Astrocyte of the spinal cord (primary cell): ENCODE measurements around the gene NEU1.
"Not testable (repeated sequence)": the region's sequence is repeated elsewhere in the genome, so short reads cannot be mapped to it uniquely, and the experiment has no call there.

Source experiments
- DNase-seq: peaks from one replicate; pipeline ENCODE4 v3.0.0; 2011; ENCODE audit warnings: low read depth, low spot score
- H3K4me3 ChIP-seq: 2 replicates; pipeline ENCODE4 v1.5.1; 2011; ENCODE audit warnings: low read depth, mild to moderate bottlenecking, low read length, moderate library complexity
- CTCF ChIP-seq: IDR thresholded peaks from 2 replicates; pipeline ENCODE4 v1.5.1; 2012; ENCODE audit warnings: low read depth, mild to moderate bottlenecking, low read length, inconsistent platforms
- in situ Hi-C: cut with HindIII; loops from 2 replicates; pipeline ENCODE4 v1.10.0; 2017; ENCODE audit warnings: low sequenced_read_pairs

Gene NEU1

GRCh38 chr6:31842053-31842452 is 20.6 kb downstream of the NEU1 start:
- TF ChIP-seq CTCF, result no peak
- no peak overlapping the region for H3K4me3 ChIP-seq
- in situ Hi-C loops, result no loop called here
- no peak for DNase-seq

GRCh38 chr6:31839779-31840126 is 22.9 kb downstream of the NEU1 start:
- DNase-seq, in situ Hi-C loops, H3K4me3 ChIP-seq: not testable (repeated sequence)

GRCh38 chr6:31838968-31839367 is 23.7 kb downstream of the NEU1 start:
- in situ Hi-C loops, result no loop called here
- no peak for DNase-seq
- TF ChIP-seq CTCF, result no peak
- no peak overlapping the region for H3K4me3 ChIP-seq

- DNase-seq, in situ Hi-C loops: not testable (repeated sequence)
- peak overlapping the region; percentile 79 for H3K4me3 ChIP-seq
Observed at GRCh38 chr6:31838114-31838553, 24.5 kb downstream of the NEU1 start.

- peak overlapping the region; percentile 79 for H3K4me3 ChIP-seq
- no peak for TF ChIP-seq CTCF
- DNase-seq, result no peak
- in situ Hi-C loops, result no loop called here
Observed at GRCh38 chr6:31837369-31838113, 25.1 kb downstream of the NEU1 start.

- TF ChIP-seq CTCF, result no peak
- DNase-seq, result peak; percentile 56
- H3K4me3 ChIP-seq, result peak overlapping the region; percentile 79
- in situ Hi-C loops, result no loop called here
Observed at GRCh38 chr6:31836474-31837368, 25.9 kb downstream of the NEU1 start.

GRCh38 chr6:31836047-31836473 is 26.6 kb downstream of the NEU1 start:
- DNase-seq, result no peak
- TF ChIP-seq CTCF, result no peak
- in situ Hi-C loops, result no loop called here
- H3K4me3 ChIP-seq, result peak overlapping the region; percentile 79
